K562 (cell line): ENCODE measurements around the gene MEIS1. TPM values are rescaled to one million over a fixed set of nuclear protein-coding genes. Genes with fewer than 3 reads are reported as not detected.

ENCODE experiments used
- ATAC-seq: fragments of 200-7000 bp; cut with Tn5 transposase; 3 replicates; pipeline ENCODE4 v1.9.1; 2020; ENCODE audit warnings: moderate library complexity
- BruUV-seq: library from RNA; stranded (reverse); fragments of 400-500 nt; replicated peaks from 2 replicates; lab custom pipeline; 2021; lab: Mats Ljungman, UMichigan
- CTCF ChIA-PET: fragments of 300-600 bp; formaldehyde crosslinking; extraction: SDS; loops from one replicate; lab custom pipeline; 2021; ENCODE audit warnings: low intra/inter-chr PET ratio; lab: Yijun Ruan, JAX
- POLR2A ChIA-PET: fragments of 300-600, 350-650 bp; sonication (Branson Sonifier 250); formaldehyde crosslinking; extraction: SDS; loops from one replicate; lab custom pipeline; 2021; ENCODE audit warnings: antibody characterized with exemption, inconsistent platforms; lab: Yijun Ruan, JAX
- DNase-seq, 4 experiments: peaks; one replicate each; pipeline versions ENCODE4 v3.0.0 to v3.0.0-alpha.2; 2011 to 2018; ENCODE audit warnings: low spot score in 3 of 4, mixed read lengths in 3 of 4; ENCODE audit errors: extremely low read depth in 1 of 4
- FAIRE-seq: peaks from 2 replicates; lab custom pipeline; 2011; peaks lifted over from hg19 to GRCh38; lab: Jason Lieb, UNC
- H2AFZ ChIP-seq: 2 replicates; pipeline ENCODE4 v1.6.0; 2011; ENCODE audit warnings: low read depth, low read length, control low read depth, inconsistent platforms
- H3K27ac ChIP-seq: fragments of 200-600 bp; 3 replicates; pipeline ENCODE4 v1.8.0; 2011; ENCODE audit warnings: low read depth, mild to moderate bottlenecking, control low read depth, inconsistent platforms, low read length, moderate library complexity, mixed read lengths; ENCODE audit errors: extremely low read depth
- H3K27me3 ChIP-seq, 2 experiments: fragments of 300-600 bp in 1 of 2; 2 replicates in 1 of 2; 3 replicates in 1 of 2; pipeline versions ENCODE4 v1.6.0 to v1.8.0; 2011; ENCODE audit warnings: inconsistent platforms in 2 of 2, low read length in 2 of 2, mild to moderate bottlenecking in 1 of 2, mixed read lengths in 1 of 2, moderate library complexity in 1 of 2; ENCODE audit not compliant: control insufficient read depth in 2 of 2, insufficient read depth in 2 of 2
- H3K36me3 ChIP-seq: fragments of 300-600 bp; 3 replicates; pipeline ENCODE4 v1.8.0; 2011; ENCODE audit warnings: mild to moderate bottlenecking, low read length, inconsistent platforms; ENCODE audit not compliant: control insufficient read depth, insufficient read depth
- H3K4me1 ChIP-seq, 2 experiments: fragments of 200-600 bp in 1 of 2; replicated peaks in 1 of 2; 2 replicates in 1 of 2; 3 replicates in 1 of 2; pipeline versions ENCODE4 v1.5.1 to v1.8.0; 2011; ENCODE audit warnings: inconsistent platforms in 2 of 2, low read length in 2 of 2, mild to moderate bottlenecking in 1 of 2, mixed read lengths in 1 of 2, moderate library complexity in 1 of 2; ENCODE audit not compliant: control insufficient read depth in 2 of 2, insufficient read depth in 2 of 2
- H3K4me2 ChIP-seq: 2 replicates; pipeline ENCODE4 v1.6.1; 2011; ENCODE audit warnings: low read length, control low read depth, inconsistent platforms, mixed read lengths; ENCODE audit not compliant: insufficient read depth
- H3K4me3 ChIP-seq: fragments of 200-600 bp; sonication (generic), shearing (Covaris generic); 2 replicates; pipeline ENCODE4 v1.5.1; 2016; ENCODE audit warnings: control low read depth, inconsistent platforms
- H3K79me2 ChIP-seq: fragments of 200-600 bp; 3 replicates; pipeline ENCODE4 v1.8.0; 2011; ENCODE audit warnings: low read length, inconsistent platforms; ENCODE audit not compliant: control insufficient read depth, insufficient read depth
- H3K9ac ChIP-seq, 2 experiments: 2 replicates each; pipeline versions ENCODE4 v1.6.0 to v1.6.1; 2011; ENCODE audit warnings: low read depth in 2 of 2, low read length in 2 of 2, control low read depth in 1 of 2, inconsistent platforms in 1 of 2, mild to moderate bottlenecking in 1 of 2, mixed read lengths in 1 of 2; ENCODE audit not compliant: insufficient read depth in 1 of 2
- H3K9me1 ChIP-seq: one replicate; pipeline ENCODE4 v1.6.0; 2011; ENCODE audit warnings: inconsistent platforms, mild to moderate bottlenecking, low read length, moderate library complexity; ENCODE audit not compliant: control insufficient read depth, insufficient read depth
- H3K9me3 ChIP-seq: replicated peaks from 2 replicates; pipeline ENCODE4 v1.5.1; 2011; ENCODE audit warnings: low read depth, low read length, inconsistent platforms; ENCODE audit not compliant: control insufficient read depth, insufficient read depth
- H4K20me1 ChIP-seq: replicated peaks from 2 replicates; pipeline ENCODE4 v1.6.1; 2011; ENCODE audit warnings: low read length, inconsistent platforms, mixed read lengths; ENCODE audit not compliant: control insufficient read depth, insufficient read depth
- ESRRA ChIP-seq: fragments of 450-650 bp; IDR thresholded peaks from 2 replicates; pipeline ENCODE4 v1.6.1; 2014; ENCODE audit warnings: low read depth, mild to moderate bottlenecking, moderate library complexity, borderline replicate concordance
- HDAC3 ChIP-seq: fragments of 450-650 bp; IDR thresholded peaks from 2 replicates; pipeline ENCODE4 v1.6.1; 2018; ENCODE audit warnings: borderline replicate concordance, mild to moderate bottlenecking, moderate library complexity; ENCODE audit not compliant: partially characterized antibody
- MAFF ChIP-seq: IDR thresholded peaks from 2 replicates; pipeline ENCODE4 v1.6.1; 2012; ENCODE audit warnings: low read length, improper control_type of control experiment
- MBD1 ChIP-seq: fragments of 250-450 bp; sonication (Bioruptor Pico); IDR thresholded peaks from 2 replicates; pipeline ENCODE4 v1.8.0; 2022; ENCODE audit warnings: inconsistent platforms
- NCOA4 ChIP-seq: fragments of 450-650 bp; IDR thresholded peaks from 2 replicates; pipeline ENCODE4 v1.6.1; 2018; ENCODE audit warnings: mild to moderate bottlenecking; ENCODE audit not compliant: partially characterized antibody
- SNRNP70 ChIP-seq: fragments of 200-400 bp; formaldehyde crosslinking; optimal IDR thresholded peaks from 2 replicates; pipeline ENCODE3; 2017; ENCODE audit warnings: low read depth, low read length
- TRIM28 ChIP-seq: fragments of 450-650 bp; IDR thresholded peaks from 2 replicates; pipeline ENCODE4 v1.6.1; 2017
- ZNF586 ChIP-seq: fragments of 450-650 bp; formaldehyde crosslinking; conservative IDR thresholded peaks from 2 replicates; pipeline ENCODE4 v1.4.0; 2020; ENCODE audit warnings: mild to moderate bottlenecking, moderate library complexity
- in situ Hi-C: fragments of 300-500 bp; cut with MboI; formaldehyde crosslinking; loops from 4 replicates; pipeline ENCODE4 v1.15.0; 2018; ENCODE audit warnings: inconsistent platforms, mixed read lengths
- intact Hi-C: fragments of 100-400 bp; cut with micrococcal nuclease; formaldehyde crosslinking; loops from 2 replicates; pipeline ENCODE4 v1.14.2; 2022
- polyA plus RNA-seq, 8 experiments: library from polyadenylated mRNA; depleted of rRNA in 4 of 8; stranded (reverse) in 5 of 8; unstranded in 3 of 8; fragments of >200 nt; fragmentation: Nextera tagmentation in 2 of 8; fragmentation: Illumina TruSeq in 1 of 8; extraction: Ambion mirVana in 2 of 8; extraction: Trizol in 1 of 8; gene quantifications; 2 replicates each; pipeline versions ENCODE4 v1.2.1 to v1.2.3, GENCODE V29; 2011 to 2014; ENCODE audit warnings: inconsistent platforms in 1 of 8, missing spikeins in 1 of 8
- total RNA-seq, 7 experiments: library from RNA; depleted of rRNA in 6 of 7; stranded (reverse); fragments of >200 nt in 6 of 7; fragmentation: Illumina TruSeq in 2 of 7; extraction: Trizol in 2 of 7; gene quantifications; 2 replicates each; pipeline versions ENCODE4 v1.2.1 to v1.2.3, GENCODE V29; 2011 to 2021; ENCODE audit warnings: low replicate concordance in 1 of 7
- TF ChIP-seq, protein P1 (sequence below): fragments of 250-450 bp; sonication (Bioruptor Pico); IDR thresholded peaks from 2 replicates; pipeline ENCODE4 v1.8.0; 2021; ENCODE audit warnings: moderate library complexity, mild to moderate bottlenecking, inconsistent platforms

The MEIS1 gene
- total and polyA plus RNA-seq, 9 of the 15 experiments (the other 6 are each of a cell fraction or from before 2014, with no cell fraction given): 2.3 to 9.0 (median 5.9) TPM

GRCh38 chr2:66545258-66545657, 110.3 kb downstream of the MEIS1 start:
- BruUV-seq: no TSS peak
- Histone ChIP-seq H3K36me3 (no peaks in the 10 kb centered on the region), H3K4me3 (no peak overlapping the region), H4K20me1 (no peaks in the 10 kb centered on the region), H3K27ac (no peak overlapping the region), H3K9me3 (no peaks in the 10 kb centered on the region), H3K9me1 (no peaks in the 10 kb centered on the region), H3K9ac (no peak overlapping the region), H3K79me2 (no peaks in the 10 kb centered on the region), H3K27me3 (no peaks in the 10 kb centered on the region), H3K4me1 (no peaks in the 10 kb centered on the region), H3K4me2 (no peak overlapping the region), H2AFZ (no peak overlapping the region)
- DNase-seq (no peak), FAIRE-seq (no peak), ATAC-seq (no peak)
- ChIA-PET CTCF (no interaction called here), POLR2A (interaction anchor here (0.6 kb wide), 1 partner anchor 1704 kb away, joined by 3 read pairs; no protein-coding TSS in a partner anchor)
- in situ Hi-C loops: no loop called here
- intact Hi-C loops: no loop called here
- TF ChIP-seq, protein P1, sequence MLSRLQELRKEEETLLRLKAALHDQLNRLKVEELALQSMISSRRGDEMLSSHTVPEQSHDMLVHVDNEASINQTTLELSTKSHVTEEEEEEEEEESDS (CRISPR knock-in tag): no peak
- no peak for TF ChIP-seq HDAC3
- TF ChIP-seq ESRRA: no peak
- TF ChIP-seq SNRNP70: no peak
- TF ChIP-seq ZNF586 (CRISPR knock-in tag): no peak
- TF ChIP-seq MAFF: no peak
- no peak for TF ChIP-seq MBD1
- no peak for TF ChIP-seq TRIM28
- TF ChIP-seq NCOA4: no peak
